HG03103 (cell line): ENCODE measurements around the gene NLRC5.
"Not testable (repeated sequence)": the region's sequence is repeated elsewhere in the genome, so short reads cannot be mapped to it uniquely, and the experiment has no call there.

Experiments used
- ATAC-seq: cut with Tn5 transposase; IDR thresholded peaks from one replicate; pipeline ENCODE4 v1.9.1; 2021; ENCODE audit warnings: low read depth; ENCODE audit not compliant: unreplicated experiment

The NLRC5 gene

GRCh38 chr16:56960681-56961281, 28.6 kb upstream of the NLRC5 start:
- ATAC-seq: no peak

DNA sequence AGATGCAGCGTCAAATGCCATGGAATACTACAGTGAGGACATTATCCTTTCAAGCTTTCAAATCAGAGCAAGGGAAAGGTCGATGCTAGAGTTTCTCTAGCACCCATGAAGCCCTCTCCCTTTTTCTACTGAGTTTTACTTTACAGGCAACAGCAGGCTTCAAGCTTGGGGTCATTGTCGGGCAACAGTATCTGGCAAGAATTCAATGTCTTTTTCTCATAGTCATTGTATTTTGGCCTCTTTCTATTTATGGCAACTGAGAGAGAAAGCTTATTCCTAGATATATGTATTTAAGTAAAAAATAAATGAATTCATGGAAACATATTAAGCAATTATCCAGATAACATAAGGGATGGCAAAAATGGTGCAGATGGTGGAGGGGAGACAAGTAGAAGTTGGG, 28.0 kb upstream of the NLRC5 start:
- ATAC-seq: no peak

DNA sequence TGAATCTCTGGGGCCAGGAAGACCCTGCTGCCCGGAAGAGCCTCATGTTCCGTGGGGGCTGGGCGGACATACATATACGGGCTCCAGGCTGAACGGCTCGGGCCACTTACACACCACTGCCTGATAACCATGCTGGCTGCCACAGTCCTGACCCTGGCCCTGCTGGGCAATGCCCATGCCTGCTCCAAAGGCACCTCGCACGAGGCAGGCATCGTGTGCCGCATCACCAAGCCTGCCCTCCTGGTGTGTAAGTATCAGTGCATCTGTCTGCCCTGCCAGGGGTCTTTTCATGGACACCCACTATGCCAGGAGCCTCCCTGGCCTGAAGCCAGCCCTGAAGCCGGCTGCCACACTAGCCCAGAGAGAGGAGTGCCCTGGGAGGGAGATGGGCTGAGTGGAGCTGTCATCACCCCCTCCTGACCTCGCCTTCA, 27.5 kb upstream of the NLRC5 start, which contains the start of gene CETP:
Gene CETP, plus strand, starts transcription at position 100 of the 431 bp plus-strand sequence. Its CDS starts 30 bp downstream, at position 130.
- ATAC-seq: no peak

DNA sequence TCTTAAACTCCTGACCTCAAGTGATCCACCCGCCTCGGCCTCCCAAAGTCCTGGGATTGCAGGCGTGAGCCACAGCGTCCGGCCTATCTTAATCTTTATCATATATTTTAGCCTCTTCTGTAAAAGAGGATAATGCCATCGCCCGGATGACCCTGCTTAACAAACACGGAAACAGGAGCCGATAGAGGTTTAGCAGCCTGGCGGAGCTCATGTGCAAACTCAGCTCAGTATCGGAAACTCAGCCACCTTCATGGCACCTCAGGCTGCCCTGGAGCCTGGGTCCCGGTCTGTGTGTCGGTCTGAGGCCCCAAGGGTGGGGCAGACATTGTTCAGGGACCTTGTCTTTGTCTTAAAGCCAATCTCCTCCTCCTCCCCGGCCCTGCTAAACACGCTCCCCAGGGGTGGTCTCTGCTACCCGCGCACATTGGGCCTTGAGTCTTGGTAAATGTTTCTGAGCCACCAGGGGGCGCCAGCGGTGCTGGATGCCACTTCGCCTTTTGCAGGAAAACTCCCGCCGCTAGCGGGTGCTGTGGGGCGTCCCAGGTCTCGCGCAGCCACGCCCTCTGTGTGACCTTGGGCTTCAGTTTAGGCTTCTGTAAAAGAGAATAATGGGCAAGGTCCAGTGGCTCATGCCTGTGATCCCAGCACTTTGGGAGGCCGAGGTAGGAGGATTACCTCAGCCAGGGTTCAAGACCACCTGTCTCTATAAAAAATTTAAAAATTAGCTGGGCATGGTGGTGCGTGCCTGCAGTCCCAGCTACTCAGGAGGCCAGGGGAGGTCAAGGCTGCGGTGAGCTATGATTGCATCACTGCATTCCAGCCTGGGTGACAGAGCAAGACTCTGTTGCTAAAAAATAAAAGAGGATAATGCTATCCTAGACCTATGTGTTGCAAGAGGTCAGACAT, 24.9 kb upstream of the NLRC5 start:
- ATAC-seq: peak; percentile 67

DNA sequence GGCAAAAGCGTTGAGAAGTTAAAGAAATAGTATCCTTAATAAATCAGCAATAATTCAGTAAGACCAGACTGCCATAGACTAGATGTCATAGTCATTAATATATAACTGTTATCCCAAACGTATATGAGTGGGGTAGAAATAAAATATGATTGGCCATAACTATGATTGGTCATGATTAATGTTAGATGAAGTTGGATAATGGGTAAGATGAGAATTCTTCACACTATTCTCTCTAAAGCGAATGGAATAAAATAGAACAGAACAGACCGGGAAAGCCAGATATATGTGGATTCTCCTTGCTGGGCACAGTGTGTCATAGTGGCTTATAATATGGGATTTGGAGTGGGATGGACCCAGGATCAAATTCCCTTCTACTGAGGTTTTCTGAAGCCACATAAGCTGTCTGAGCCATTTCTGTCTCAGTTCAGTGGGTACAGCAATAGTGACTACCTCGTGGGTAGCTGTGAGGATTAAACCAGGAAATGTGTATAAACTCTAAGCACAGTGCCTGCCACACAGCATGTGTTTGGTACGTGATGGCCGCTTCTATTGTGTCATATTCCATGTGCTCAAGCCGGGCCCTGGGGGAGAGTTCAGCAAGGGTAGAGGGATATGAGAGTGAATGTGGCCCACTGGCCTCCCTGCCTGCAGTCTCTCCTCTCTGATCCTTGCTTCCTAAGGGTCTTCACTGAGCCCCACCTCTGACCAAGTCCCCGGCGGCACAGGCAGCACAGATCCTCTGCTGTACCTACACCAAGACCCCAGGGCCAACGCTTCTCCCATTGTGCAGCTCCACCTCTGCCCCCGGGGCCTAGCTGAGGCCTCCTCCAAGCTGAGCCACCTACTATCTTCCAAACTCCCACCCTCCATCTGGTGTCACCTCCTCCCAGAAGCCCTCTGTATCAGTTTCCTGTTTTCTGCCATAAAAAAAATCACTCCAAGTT, 23.9 kb upstream of the NLRC5 start:
- ATAC-seq: no peak

- ATAC-seq: no peak
Observed at GRCh38 chr16:56966093-56966475, 23.3 kb upstream of the NLRC5 start.

DNA sequence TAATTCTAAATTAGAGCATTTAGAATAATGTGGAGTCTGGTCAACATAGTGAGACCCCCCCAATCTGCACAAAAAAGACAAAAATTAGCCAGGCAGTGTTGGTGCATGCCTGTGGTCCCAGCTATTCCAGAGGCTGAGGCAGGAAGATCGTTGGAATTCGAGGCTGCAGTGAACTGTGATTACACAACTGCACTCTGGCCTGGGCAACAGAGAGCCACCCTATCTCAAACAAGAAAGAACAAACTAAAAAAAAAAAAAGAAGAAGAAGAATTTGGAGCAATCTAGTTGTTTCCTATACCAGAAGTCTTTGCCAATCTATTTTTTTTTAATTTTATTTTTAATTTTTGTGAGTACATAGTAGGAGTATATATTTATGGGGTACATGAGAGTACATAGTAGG, 21.6 kb upstream of the NLRC5 start:
- ATAC-seq: no peak

GRCh38 chr16:56969769-56970168, 19.6 kb upstream of the NLRC5 start:
- no peak for ATAC-seq

GRCh38 chr16:56970934-56971767, 18.2 kb upstream of the NLRC5 start:
- ATAC-seq: peak; percentile 78

DNA sequence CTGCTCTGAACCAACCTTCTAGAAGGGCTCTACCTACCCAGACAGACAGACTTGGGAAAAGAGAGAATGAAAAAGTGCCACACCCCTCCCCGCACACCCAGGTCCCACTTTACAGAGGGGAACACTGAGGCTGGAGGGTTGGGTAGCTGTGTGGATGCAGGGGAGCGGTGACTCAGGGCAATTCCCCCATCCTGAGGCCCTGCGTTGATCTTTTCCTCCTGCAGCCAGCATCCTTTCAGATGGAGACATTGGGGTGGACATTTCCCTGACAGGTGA, 17.7 kb upstream of the NLRC5 start:
- ATAC-seq: no peak

- no peak for ATAC-seq
Observed at GRCh38 chr16:56972403-56973293, 16.7 kb upstream of the NLRC5 start.

GRCh38 chr16:56973294-56973689, 16.1 kb upstream of the NLRC5 start:
- no peak for ATAC-seq

DNA sequence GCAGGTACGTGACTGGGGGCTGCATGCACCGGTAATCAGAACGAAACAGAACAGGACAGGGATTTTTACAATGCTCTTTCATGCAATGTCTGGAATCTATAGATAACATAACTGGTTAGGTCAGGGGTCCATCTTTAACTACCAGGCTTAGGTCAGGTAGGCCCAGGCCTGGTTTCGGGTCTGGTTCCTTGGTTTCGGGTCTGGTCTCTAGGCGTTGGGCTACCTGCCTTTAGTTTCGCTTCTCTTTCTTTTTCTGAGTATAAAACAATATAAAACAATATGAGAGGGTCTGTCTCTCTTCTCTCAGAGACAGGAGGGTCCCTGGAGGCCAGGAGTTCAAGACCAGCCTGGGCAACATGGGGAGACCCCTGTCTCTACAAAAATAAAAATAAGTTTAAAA, 15.5 kb upstream of the NLRC5 start:
- ATAC-seq: not testable (repeated sequence)

DNA sequence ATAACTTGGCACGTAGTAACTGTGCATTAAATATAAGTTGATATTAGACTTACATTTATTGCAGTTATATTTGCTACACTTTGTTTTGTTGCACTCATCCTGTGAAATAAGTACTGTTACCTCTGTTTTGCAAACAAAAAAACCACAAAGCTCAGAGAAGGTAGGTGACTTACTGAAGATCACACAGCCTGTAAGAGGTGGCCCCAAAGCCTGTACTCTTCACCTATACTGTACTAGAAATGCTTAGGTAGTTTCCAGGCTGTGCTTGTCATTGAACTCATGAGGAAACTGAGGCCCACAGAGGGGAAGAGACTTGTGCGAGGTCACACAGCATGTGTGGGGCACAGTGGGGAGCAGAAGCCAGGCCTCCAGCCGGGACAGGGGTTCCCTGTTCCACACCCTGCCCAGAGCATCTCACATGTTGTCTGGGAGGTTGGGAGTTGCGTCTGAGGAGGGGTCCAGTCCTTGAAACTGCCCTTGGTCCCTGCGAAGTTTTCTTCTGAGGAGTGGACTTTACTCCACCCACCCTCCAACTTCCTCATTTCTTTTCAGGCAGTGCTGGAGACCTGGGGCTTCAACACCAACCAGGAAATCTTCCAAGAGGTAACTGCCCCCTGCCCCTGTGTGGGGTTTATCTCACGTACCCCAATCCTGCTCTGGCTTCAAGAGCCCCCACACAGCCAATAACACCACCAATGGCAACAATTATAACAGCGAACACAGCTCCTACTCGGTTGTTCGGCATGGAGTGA, 14.6 kb upstream of the NLRC5 start:
- ATAC-seq: no peak

GRCh38 chr16:56975714-56976113, 13.6 kb upstream of the NLRC5 start:
- no peak for ATAC-seq

- no peak for ATAC-seq
Observed at GRCh38 chr16:56977216-56977615, 12.1 kb upstream of the NLRC5 start.

GRCh38 chr16:56977823-56978430, 11.4 kb upstream of the NLRC5 start:
- ATAC-seq: no peak

DNA sequence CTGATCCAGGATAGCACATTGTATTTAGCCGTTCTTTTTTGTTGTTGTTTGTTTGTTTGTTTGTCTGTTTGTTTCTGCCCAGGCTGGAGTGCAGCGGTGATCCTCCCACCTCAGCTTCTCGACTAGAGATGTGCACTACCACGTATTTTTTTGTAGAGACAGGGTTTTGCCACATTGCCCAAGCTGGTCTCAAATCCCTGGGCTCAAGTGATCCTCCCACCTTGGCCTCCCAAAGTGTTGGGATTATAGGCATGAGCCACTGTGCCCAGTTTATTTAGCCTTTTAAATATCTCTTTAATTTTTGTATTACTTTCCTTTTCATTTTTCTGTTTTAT, 9.2 kb upstream of the NLRC5 start:
- ATAC-seq: no peak
